Stimulated activated CD4-positive, alpha-beta T cell treated with anti-CD3 and anti-CD28 coated beads, Interleukin-15, amount 100 ng/mL, for 24 hours (primary cell): ENCODE results near the gene TRPM2.

Experiments
- DNase-seq: peaks from one replicate; pipeline ENCODE4 v3.0.0-alpha.2; 2020

The TRPM2 gene

GRCh38 chr21:44418108-44418875 lies 64.9 kb downstream of the TRPM2 start:
- no peak for DNase-seq

DNA sequence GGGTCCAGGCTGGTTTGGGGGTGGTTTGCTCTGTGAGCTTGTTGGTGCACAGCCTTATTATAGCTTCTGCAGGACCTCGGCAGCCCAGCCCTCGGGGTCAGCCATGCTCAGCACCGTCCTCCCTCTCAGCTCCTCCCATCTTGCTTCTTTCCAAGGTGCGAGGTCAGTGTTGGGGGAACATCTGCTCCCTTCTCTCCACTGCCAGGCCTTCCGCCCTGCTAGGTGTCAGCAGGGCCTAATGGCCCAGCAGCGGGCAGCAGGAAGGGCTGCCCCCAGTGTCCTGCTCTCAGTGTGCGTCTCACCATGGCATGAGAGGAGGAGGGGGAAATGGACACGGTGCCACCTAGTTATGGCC lies 65.4 kb downstream of the TRPM2 start:
- DNase-seq: no peak

DNA sequence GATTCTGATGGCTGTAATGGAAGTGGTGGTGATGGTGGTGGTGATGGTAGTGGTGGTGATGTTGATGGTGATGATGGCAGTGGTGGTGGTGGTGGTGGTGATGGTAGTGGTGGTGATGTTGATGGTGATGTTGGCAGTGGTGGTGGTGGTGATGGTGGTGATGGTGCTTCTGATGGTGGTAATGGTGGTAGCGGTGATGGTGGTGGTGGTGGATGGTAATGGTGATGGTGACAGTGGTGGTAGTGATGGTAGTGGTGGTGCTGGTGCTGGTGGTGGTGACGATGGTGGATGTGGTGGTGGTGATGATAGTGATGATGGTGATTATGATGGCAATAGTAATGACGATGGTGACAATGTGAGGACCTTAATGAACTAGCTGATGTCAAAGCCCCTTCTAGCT lies 66.3 kb downstream of the TRPM2 start:
- no peak for DNase-seq

GRCh38 chr21:44420416-44421205 lies 67.2 kb downstream of the TRPM2 start:
- DNase-seq: no peak

- DNase-seq: no peak
Measured at GRCh38 chr21:44421901-44422840, 68.8 kb downstream of the TRPM2 start.

GRCh38 chr21:44423312-44423821 lies 69.9 kb downstream of the TRPM2 start:
- DNase-seq: no peak

DNA sequence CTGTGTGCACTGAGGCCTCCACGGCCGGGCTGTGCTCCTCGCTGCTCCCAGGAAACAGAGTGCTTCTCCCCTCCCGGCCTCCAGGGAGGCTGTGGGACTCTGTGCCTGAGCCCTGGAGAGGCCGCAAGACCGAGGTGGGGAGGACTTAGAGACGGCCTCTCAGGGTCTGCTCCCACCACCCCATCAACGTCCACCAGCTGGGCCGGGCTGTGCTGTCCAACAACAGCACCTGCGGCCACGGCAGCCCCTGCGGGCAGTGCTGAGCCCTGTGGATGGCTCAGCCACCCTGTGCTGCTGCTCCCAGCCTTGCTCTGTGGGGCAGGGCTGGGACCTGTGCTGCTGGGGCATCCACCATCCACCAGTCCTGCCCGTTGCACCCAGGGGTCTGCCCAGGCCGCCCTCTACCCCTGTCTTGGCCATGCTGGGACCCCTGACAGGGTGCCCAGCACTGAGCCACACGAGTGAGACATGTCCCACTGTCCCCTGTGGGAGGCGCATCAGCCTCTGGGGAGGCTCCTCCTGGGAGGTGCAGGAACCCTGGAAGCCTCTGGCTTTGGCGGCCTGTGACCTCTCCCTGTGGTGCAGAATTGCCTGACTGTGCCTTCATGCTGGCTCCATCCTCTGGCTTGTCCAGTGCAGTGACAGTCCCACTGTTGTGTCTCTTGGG lies 70.7 kb downstream of the TRPM2 start:
- no peak for DNase-seq

- no peak for DNase-seq
Measured at GRCh38 chr21:44424608-44425306, 71.3 kb downstream of the TRPM2 start.

- DNase-seq: no peak
Measured at GRCh38 chr21:44425307-44425894, 72.0 kb downstream of the TRPM2 start.

DNA sequence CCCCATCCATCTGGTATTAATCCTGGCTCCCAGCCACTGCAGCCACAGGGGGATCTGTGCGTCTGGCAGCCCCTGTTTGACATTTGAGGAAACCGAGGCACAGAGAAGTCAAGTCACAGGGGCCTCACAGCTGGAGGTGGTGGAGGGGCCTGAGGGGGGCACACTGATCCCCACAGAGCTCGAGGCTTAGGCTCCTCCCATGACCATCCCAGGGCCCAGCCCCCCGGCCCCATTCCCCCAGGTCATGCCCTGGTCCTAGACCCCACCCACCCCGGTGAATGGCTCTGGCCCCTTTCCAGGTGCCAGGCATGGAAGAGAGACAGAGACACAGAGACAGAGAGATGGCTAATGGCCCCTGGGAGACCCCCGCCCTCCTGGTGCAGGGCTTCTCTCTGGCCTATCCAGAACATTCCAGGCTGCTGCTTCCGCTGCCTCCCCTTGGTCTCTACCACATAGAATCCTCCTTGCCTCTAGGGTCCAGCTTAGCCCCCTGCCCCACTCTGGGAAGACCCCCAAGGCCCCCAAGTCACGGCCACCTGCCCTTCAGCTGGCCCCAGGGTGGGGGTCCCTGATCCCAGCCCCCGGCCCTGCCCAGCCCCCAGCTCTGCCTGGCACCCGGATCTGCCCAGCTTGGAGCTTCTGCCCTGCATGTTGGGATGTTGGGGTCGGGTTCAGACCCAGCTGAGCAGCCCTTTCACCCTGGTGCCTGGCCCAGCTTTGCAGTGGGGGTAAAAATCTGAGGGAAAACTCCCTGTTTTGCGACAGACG lies 72.7 kb downstream of the TRPM2 start:
- DNase-seq: no peak

- no peak for DNase-seq
Measured at GRCh38 chr21:44426663-44427191, 73.3 kb downstream of the TRPM2 start.

DNA sequence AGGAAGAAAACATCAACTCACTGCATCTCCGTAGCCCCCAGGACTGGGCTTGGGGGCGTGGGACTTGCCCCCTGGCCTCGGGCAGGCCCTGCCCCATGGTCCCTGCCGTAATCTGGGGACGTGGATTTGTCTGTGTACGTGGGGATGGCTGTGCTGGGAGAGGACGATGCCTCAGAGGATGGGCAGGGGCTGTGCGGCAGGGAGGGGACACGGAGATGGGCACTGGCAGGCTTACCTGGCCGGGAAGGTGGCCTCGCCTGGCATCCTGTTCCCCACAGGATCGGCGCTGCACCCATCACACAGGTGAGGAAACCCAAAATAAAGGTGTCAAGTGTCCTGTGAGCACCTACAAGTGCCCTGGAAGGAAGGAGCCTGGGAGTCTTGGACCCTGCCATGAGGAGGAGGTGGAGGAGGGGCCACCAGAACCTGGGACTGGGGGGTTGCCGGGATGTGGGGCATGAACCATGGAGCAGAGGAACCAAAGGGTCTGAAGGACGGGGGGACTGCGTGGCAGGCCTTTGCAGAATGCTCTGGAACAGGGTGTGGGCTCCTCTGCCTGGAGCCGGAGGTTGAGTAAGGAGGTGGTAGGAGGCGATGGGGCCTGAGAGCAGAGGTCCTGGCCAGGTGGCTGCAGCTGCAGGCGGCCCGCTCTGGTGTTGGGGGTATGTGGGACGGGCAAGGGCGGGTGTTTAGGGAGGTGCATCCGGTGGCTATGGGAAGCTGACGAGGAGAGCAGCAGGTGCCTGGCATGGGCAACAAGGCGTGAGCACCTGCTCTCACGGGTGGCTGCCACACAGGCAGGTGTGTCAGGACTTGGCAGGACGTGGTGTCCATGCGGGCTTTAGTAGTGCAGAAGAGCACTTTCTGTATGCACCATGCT lies 74.1 kb downstream of the TRPM2 start:
- no peak for DNase-seq

DNA sequence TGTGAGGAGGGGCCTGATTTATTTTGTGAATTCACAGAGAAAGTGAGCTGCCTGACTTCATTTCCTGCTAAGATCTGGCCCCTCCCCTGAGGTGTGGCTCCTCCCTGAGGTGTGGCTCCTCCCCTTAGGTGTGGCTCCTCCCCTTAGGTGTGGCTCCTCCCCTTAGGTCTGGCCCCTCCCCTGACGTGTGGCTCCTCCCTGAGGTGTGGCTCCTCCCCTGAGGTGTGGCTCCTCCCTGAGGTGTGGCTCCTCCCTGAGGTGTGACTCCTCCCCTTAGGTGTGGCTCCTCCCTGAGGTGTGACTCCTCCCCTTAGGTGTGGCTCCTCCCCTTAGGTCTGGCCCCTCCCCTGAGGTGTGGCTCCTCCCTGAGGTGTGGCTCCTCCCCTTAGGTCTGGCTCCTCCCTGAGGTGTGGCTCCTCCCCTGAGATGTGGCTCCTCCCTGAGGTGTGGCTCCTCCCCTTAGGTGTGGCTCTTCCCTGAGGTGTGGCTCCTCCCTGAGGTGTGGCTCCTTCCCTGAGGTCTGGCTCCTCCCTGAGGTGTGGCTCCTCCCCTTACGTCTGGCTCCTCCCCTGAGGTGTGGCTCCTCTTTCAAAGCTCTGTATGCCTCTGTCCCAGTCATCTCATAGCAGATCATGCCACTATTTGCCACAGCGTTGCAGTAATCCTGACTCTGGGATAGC lies 75.0 kb downstream of the TRPM2 start:
- DNase-seq: peak; percentile 37

DNA sequence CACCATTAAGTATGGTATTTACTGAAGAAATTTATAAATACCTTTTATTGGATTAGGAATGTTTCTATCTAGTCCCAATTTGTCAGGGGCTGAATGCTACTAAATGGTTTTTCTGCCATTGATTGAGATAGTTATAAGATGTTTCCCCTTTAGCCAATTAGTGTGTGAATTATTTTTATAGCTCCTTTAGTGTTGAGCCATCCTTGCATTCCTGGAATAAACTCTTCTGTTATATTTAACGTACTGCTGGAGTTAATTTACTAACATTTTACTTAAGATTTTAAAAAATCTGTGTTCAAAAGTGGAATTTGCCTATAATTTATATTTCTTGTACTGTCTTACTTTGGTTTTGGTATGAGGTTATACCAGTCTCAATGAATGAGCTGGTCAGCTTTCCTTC lies 76.5 kb downstream of the TRPM2 start:
- no peak for DNase-seq

- no peak for DNase-seq
Measured at GRCh38 chr21:44431300-44431699, 77.9 kb downstream of the TRPM2 start.

GRCh38 chr21:44432841-44433790 lies 79.7 kb downstream of the TRPM2 start:
- DNase-seq: no peak

DNA sequence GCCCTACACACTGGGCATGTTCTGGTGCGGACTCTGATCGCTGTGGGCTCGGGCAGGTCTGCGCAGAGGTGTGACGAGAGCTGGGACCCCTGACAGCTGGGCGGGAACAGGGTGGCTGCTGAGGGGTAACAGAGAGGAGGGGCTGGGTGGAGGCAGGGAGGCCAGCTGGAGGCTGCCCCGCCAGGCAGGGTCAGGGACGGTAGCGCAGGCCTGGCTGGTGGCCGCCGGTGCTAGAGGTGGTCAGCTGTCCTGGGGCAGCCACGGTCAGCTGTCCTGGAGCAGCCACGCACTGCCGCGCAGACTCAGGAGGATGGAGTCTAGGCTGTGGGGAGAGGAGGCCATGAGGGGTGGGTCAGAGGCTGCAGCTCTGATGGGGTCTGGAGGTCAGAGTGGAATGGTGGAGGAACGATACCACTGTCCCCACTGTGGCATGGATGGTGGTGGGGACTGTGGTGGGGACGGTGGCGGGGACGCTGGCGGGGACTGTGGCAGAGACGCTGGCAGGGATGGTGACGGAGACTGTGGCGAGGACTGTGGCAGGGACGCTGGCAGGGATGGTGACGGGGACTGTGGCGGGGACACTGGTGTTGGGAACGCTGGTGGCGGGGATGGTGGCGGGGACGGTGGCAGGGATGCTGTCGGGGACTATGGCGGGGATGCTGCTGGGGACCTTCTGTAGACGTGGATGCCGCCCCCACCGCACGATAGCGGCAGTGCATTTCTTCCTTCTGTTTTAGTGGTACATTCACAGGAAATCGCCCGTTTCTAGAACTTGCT lies 80.6 kb downstream of the TRPM2 start:
- no peak for DNase-seq
